A549 (cell line): Measurements from ENCODE around the gene GREB1. TPM values are rescaled to one million over a fixed set of nuclear protein-coding genes. Genes with fewer than 3 reads are reported as not detected.

Experiments
- ATAC-seq, 2 experiments: fragments of 200-7000 bp in 1 of 2; fragments of >200 bp in 1 of 2; cut with Nextera tagmentation in 1 of 2; cut with Tn5 transposase in 1 of 2; 3 replicates each; pipeline versions ENCODE4 v1.8.0 to v1.9.1; 2018 to 2020; ENCODE audit warnings: mild to moderate bottlenecking in 1 of 2, moderate library complexity in 1 of 2
- CTCF ChIA-PET: fragments of 300-600 bp; sonication (Branson Sonifier 250); formaldehyde crosslinking; extraction: SDS; loops from one replicate; lab custom pipeline; 2021; ENCODE audit warnings: antibody characterized with exemption, inconsistent platforms; lab: Yijun Ruan, JAX
- POLR2A ChIA-PET: fragments of 350-600 bp; formaldehyde crosslinking; extraction: SDS; loops from one replicate; lab custom pipeline; 2021; ENCODE audit warnings: antibody characterized with exemption, inconsistent platforms; lab: Yijun Ruan, JAX
- DNase-seq, 2 experiments: peaks; one replicate each; pipeline versions ENCODE4 v3.0.0 to v3.0.0-alpha.2; 2011 to 2016; ENCODE audit warnings: low read depth in 1 of 2, low spot score in 1 of 2
- FAIRE-seq: peaks from 2 replicates; lab custom pipeline; 2011; peaks lifted over from hg19 to GRCh38; lab: Jason Lieb, UNC
- H3K27ac ChIP-seq, 2 experiments: fragments of >200 bp; sonication (Bioruptor Twin); formaldehyde crosslinking; 3 replicates each; pipeline ENCODE4 v1.5.1; 2016 to 2017
- H3K4me1 ChIP-seq: fragments of >200 bp; sonication (Bioruptor Twin); formaldehyde crosslinking; 3 replicates; pipeline ENCODE4 v1.6.1; 2016
- H3K4me2 ChIP-seq: fragments of >200 bp; sonication (Bioruptor Twin); formaldehyde crosslinking; 3 replicates; pipeline ENCODE4 v1.6.1; 2016
- H3K4me3 ChIP-seq: fragments of >200 bp; sonication (Bioruptor Twin); formaldehyde crosslinking; 3 replicates; pipeline ENCODE4 v1.5.1; 2016
- H3K9me3 ChIP-seq: fragments of >200 bp; sonication (Bioruptor Twin); formaldehyde crosslinking; 3 replicates; pipeline ENCODE4 v1.6.1; 2016
- CBX2 ChIP-seq: fragments of 200-600 bp; sonication (generic); IDR thresholded peaks from 2 replicates; pipeline ENCODE4 v1.6.1; 2016; ENCODE audit warnings: low read depth, mild to moderate bottlenecking, borderline replicate concordance
- CHD2 ChIP-seq: fragments of 150-350 bp; IDR thresholded peaks from 2 replicates; pipeline ENCODE4 v1.6.1; 2014; ENCODE audit warnings: low read length; ENCODE audit not compliant: partially characterized antibody
- ESRRA ChIP-seq: fragments of 150-350 bp; IDR thresholded peaks from 2 replicates; pipeline ENCODE4 v1.6.1; 2014; ENCODE audit warnings: mild to moderate bottlenecking, low read length, borderline replicate concordance
- FOSB ChIP-seq: fragments of 250-450 bp; sonication (Bioruptor Pico); IDR thresholded peaks from 2 replicates; pipeline ENCODE4 v1.5.0; 2020; ENCODE audit warnings: mild to moderate bottlenecking, moderate library complexity
- FOXS1 ChIP-seq: fragments of 250-450 bp; sonication (Bioruptor Pico); IDR thresholded peaks from 2 replicates; pipeline ENCODE4 v1.5.0; 2020; ENCODE audit warnings: mild to moderate bottlenecking, moderate library complexity
- HEYL ChIP-seq: fragments of 250-450 bp; sonication (Bioruptor Pico); IDR thresholded peaks from 2 replicates; pipeline ENCODE4 v1.8.0; 2021; ENCODE audit warnings: mild to moderate bottlenecking, moderate library complexity
- HOXB13 ChIP-seq: fragments of 250-450 bp; sonication (Bioruptor Pico); IDR thresholded peaks from 2 replicates; pipeline ENCODE4 v1.5.0; 2020; ENCODE audit warnings: low read depth, mild to moderate bottlenecking, moderate library complexity
- JUN ChIP-seq, 2 experiments: fragments of >200 bp; sonication (Bioruptor Twin); formaldehyde crosslinking; IDR thresholded peaks; 2 replicates in 1 of 2; 3 replicates in 1 of 2; pipeline ENCODE4 v1.6.1; 2016 to 2017
- KDM1A ChIP-seq: fragments of 200-600 bp; sonication (generic); IDR thresholded peaks from 2 replicates; pipeline ENCODE4 v1.6.1; 2016; ENCODE audit warnings: low read depth, mild to moderate bottlenecking
- MAFK ChIP-seq: fragments of 450-650 bp; IDR thresholded peaks from 2 replicates; pipeline ENCODE4 v1.6.1; 2014; ENCODE audit not compliant: partially characterized antibody
- MYC ChIP-seq: IDR thresholded peaks from 2 replicates; pipeline ENCODE4 v1.6.1; 2012; ENCODE audit warnings: mild to moderate bottlenecking, inconsistent platforms, low read length, improper control_type of control experiment, borderline replicate concordance
- NFE2L2 ChIP-seq: fragments of 150-350 bp; conservative IDR thresholded peaks from 2 replicates; pipeline ENCODE4 v1.6.1; 2014; ENCODE audit warnings: low read length
- PHF8 ChIP-seq: fragments of 200-600 bp; sonication (generic); IDR thresholded peaks from 2 replicates; pipeline ENCODE4 v1.6.1; 2016; ENCODE audit warnings: low read depth, mild to moderate bottlenecking, antibody characterized with exemption, moderate library complexity, borderline replicate concordance
- RAD21 ChIP-seq, 2 experiments: fragments of >200 bp in 1 of 2; sonication (Bioruptor Twin) in 1 of 2; formaldehyde crosslinking in 1 of 2; IDR thresholded peaks in 1 of 2; conservative IDR thresholded peaks in 1 of 2; 2 replicates in 1 of 2; 3 replicates in 1 of 2; pipeline ENCODE4 v1.6.1; 2012 to 2018; ENCODE audit warnings: inconsistent platforms in 1 of 2
- RARB ChIP-seq: fragments of 250-450 bp; sonication (Bioruptor Pico); IDR thresholded peaks from 2 replicates; pipeline ENCODE4 v1.8.0; 2021; ENCODE audit warnings: mild to moderate bottlenecking, moderate library complexity
- RCOR1 ChIP-seq: fragments of 150-350 bp; IDR thresholded peaks from 2 replicates; pipeline ENCODE4 v1.6.1; 2014; ENCODE audit warnings: antibody characterized with exemption, low read length, low read depth
- RFX5 ChIP-seq: fragments of 450-650 bp; IDR thresholded peaks from 2 replicates; pipeline ENCODE4 v1.7.1; 2014; ENCODE audit warnings: antibody characterized with exemption, mild to moderate bottlenecking, moderate library complexity
- TP53 ChIP-seq: fragments of 250-450 bp; sonication (Bioruptor Pico); IDR thresholded peaks from 2 replicates; pipeline ENCODE4 v1.5.0; 2021; ENCODE audit warnings: mild to moderate bottlenecking, moderate library complexity
- ZC3H11A ChIP-seq: fragments of 450-650 bp; IDR thresholded peaks from 2 replicates; pipeline ENCODE4 v1.6.1; 2014; ENCODE audit warnings: antibody characterized with exemption, mild to moderate bottlenecking
- ZFP36 ChIP-seq: fragments of 450-650 bp; IDR thresholded peaks from 2 replicates; pipeline ENCODE4 v1.6.1; 2014; ENCODE audit warnings: borderline replicate concordance; ENCODE audit not compliant: partially characterized antibody
- ZSCAN20 ChIP-seq: fragments of 250-450 bp; sonication (Bioruptor Pico); IDR thresholded peaks from 2 replicates; pipeline ENCODE4 v1.8.0; 2022; ENCODE audit warnings: mild to moderate bottlenecking, moderate library complexity
- WGBS: methylation state at CpG from one replicate; pipeline ENCODE4 v1.1.6; 2017; ENCODE audit errors: missing lambda C conversion rate; 5-methylcytosine and 5-hydroxymethylcytosine counted together
- polyA plus RNA-seq, 4 experiments: library from polyadenylated mRNA; depleted of rRNA in 3 of 4; stranded (reverse); fragments of >200 nt; fragmentation: RNase III in 1 of 4; extraction: RNeasy Plus Mini Kit Qiagen cat#74134 plus additional on column Dnase treatment in 1 of 4; gene quantifications; 2 replicates in 3 of 4; 3 replicates in 1 of 4; pipeline ENCODE4 v1.2.3, GENCODE V29; 2011 to 2017
- TF ChIP-seq, protein P1 (sequence below): fragments of >200 bp; sonication (Bioruptor Twin); formaldehyde crosslinking; IDR thresholded peaks from 2 replicates; pipeline ENCODE4 v1.6.1; 2016
- TF ChIP-seq, protein P2 (sequence below): IDR thresholded peaks from 2 replicates; pipeline ENCODE4 v1.6.1; 2012
- TF ChIP-seq, protein P3 (sequence below): fragments of 200-600 bp; sonication (generic); IDR thresholded peaks from 2 replicates; pipeline ENCODE4 v1.6.1; 2016; ENCODE audit warnings: antibody characterized with exemption, mild to moderate bottlenecking, moderate library complexity
- TF ChIP-seq, protein P4 (sequence below): fragments of 250-450 bp; sonication (Bioruptor Pico); IDR thresholded peaks from 2 replicates; pipeline ENCODE4 v1.5.0; 2021; ENCODE audit warnings: mild to moderate bottlenecking, moderate library complexity, borderline replicate concordance

Gene GREB1
- polyA plus RNA-seq, 2 of the 4 experiments (the other 2 are of a cell fraction), result 1.1 to 1.3 TPM

DNA sequence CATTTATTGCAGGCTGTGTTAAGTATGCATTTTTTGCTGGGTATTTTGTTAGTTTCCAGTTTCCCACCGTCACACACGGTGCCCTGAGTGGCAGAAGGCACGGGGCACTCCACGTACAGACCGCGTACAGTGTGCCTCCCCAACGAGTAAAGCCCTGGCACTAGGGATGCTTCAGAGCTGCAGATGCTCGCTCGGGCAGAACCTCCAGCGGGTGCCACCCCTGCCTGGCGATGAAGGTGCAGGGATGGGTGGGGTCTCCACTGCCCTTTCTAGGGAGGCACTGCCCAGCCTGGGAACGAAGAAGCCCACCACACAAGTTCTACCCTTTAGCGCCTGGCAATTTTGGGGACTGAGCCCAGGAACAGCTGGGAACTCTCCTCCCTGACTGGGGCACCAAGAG lies 4.1 kb downstream of the GREB1 start:
- H3K4me3 ChIP-seq, result no peak overlapping the region
- H3K9me3 ChIP-seq, result no peaks in the 10 kb centered on the region
- 0 out of 3 replicates have a peak, but pooled peaks cover 3% of the 10 kb centered on the region for H3K4me1 ChIP-seq
- FAIRE-seq, result no peak
- ChIA-PET POLR2A (no interaction called here), CTCF (interaction anchor here (1.3 to 1.7 kb wide), 2 partner anchors 45 to 60 kb away, joined by 3 to 5 read pairs; no protein-coding TSS in a partner anchor)
- no peak for ATAC-seq
- no peak overlapping the region for H3K4me2 ChIP-seq
- 44% methylated on average over 12 of the region's 13 CpGs for WGBS
- TF ChIP-seq FOSB (CRISPR knock-in tag) (no peak), HEYL (no peak), KDM1A (no peak), CBX2 (no peak), ZSCAN20 (CRISPR knock-in tag) (no peak), JUN (IDR thresholded peaks at IDR 0.05) (no peak), RCOR1 (no peak), TP53 (CRISPR knock-in tag) (no peak), PHF8 (no peak), RAD21 (conservative IDR thresholded peaks at IDR 0.05 in 1 of 2, IDR thresholded peaks at IDR 0.05 in 1 of 2) (no peak), NFE2L2 (no peak), ZC3H11A (no peak)
- TF ChIP-seq, protein P1, sequence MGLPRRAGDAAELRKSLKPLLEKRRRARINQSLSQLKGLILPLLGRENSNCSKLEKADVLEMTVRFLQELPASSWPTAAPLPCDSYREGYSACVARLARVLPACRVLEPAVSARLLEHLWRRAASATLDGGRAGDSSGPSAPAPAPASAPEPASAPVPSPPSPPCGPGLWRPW, result no peak
- DNase-seq, result no peak
- no peak overlapping the region for H3K27ac ChIP-seq

DNA sequence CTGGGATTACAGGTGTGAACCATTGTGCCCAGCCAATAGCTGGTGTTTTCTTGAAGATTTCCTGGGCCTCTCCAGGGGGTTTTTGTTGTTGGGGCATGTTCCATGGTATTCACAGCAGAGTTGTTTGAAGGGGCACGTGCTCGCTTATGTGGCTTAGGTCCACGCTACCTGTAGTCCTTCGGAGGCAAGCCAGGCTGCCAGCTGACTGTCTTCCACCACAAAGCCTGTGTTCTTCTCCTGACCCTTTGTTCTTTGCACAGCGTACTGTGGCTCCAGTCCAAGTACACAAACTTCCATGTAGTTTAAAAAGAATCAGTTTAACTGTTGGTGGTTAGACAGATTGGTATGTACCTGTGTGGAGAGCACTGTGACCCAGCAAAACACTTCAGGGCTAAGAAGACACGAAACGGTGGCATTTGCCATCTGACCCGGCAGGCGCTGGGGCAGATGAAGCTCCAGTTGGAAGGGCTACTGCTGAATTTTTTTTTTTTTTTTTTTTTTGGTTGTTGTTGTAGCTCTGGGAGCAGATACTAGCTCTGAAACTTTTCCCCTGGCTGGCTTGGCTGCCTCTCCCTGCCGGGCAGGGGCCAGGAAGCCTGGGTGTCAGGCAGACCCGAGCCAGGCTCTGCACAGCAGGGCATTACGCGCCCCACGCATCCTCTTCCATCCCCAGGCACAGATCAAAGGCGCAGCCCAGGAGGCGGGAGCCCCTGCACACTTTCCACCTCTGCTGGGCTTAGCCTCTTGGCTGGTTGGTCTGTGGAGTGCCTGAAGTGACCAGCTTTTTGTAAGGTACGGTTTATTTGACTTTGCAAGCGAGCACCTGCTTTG lies 5.7 kb downstream of the GREB1 start:
- Histone ChIP-seq H3K27ac (no peak overlapping the region; a peak in 1 of 6 replicates), H3K4me1 (no peaks in the 10 kb centered on the region), H3K9me3 (no peaks in the 10 kb centered on the region), H3K4me2 (no peak overlapping the region), H3K4me3 (no peak overlapping the region)
- ChIA-PET POLR2A (no interaction called here), CTCF (interaction anchor here (0.6 to 2.6 kb wide), 6 partner anchors 13 to 281 kb away, joined by 3 to 10 read pairs (median 4); no protein-coding TSS in a partner anchor)
- WGBS, result 64% methylated on average over 18 of the region's 18 CpGs
- TF ChIP-seq RFX5 (no peak), ESRRA (no peak), RARB (CRISPR knock-in tag) (no peak), MAFK (no peak), MYC (no peak), CHD2 (no peak), ZFP36 (no peak), HOXB13 (no peak), FOXS1 (no peak)
- TF ChIP-seq, protein P2, sequence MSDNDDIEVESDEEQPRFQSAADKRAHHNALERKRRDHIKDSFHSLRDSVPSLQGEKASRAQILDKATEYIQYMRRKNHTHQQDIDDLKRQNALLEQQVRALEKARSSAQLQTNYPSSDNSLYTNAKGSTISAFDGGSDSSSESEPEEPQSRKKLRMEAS, result no peak
- TF ChIP-seq, protein P3, sequence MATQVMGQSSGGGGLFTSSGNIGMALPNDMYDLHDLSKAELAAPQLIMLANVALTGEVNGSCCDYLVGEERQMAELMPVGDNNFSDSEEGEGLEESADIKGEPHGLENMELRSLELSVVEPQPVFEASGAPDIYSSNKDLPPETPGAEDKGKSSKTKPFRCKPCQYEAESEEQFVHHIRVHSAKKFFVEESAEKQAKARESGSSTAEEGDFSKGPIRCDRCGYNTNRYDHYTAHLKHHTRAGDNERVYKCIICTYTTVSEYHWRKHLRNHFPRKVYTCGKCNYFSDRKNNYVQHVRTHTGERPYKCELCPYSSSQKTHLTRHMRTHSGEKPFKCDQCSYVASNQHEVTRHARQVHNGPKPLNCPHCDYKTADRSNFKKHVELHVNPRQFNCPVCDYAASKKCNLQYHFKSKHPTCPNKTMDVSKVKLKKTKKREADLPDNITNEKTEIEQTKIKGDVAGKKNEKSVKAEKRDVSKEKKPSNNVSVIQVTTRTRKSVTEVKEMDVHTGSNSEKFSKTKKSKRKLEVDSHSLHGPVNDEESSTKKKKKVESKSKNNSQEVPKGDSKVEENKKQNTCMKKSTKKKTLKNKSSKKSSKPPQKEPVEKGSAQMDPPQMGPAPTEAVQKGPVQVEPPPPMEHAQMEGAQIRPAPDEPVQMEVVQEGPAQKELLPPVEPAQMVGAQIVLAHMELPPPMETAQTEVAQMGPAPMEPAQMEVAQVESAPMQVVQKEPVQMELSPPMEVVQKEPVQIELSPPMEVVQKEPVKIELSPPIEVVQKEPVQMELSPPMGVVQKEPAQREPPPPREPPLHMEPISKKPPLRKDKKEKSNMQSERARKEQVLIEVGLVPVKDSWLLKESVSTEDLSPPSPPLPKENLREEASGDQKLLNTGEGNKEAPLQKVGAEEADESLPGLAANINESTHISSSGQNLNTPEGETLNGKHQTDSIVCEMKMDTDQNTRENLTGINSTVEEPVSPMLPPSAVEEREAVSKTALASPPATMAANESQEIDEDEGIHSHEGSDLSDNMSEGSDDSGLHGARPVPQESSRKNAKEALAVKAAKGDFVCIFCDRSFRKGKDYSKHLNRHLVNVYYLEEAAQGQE, result no peak
- TF ChIP-seq, protein P4, sequence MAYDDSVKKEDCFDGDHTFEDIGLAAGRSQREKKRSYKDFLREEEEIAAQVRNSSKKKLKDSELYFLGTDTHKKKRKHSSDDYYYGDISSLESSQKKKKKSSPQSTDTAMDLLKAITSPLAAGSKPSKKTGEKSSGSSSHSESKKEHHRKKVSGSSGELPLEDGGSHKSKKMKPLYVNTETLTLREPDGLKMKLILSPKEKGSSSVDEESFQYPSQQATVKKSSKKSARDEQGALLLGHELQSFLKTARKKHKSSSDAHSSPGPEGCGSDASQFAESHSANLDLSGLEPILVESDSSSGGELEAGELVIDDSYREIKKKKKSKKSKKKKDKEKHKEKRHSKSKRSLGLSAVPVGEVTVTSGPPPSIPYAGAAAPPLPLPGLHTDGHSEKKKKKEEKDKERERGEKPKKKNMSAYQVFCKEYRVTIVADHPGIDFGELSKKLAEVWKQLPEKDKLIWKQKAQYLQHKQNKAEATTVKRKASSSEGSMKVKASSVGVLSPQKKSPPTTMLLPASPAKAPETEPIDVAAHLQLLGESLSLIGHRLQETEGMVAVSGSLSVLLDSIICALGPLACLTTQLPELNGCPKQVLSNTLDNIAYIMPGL (CRISPR knock-in tag), result no peak
- ATAC-seq (peak in 1 of 2 experiments; percentile 30; a peak in 3 of 6 replicates), DNase-seq (no peak), FAIRE-seq (no peak)
